HepG2 (cell line): ENCODE measurements around the gene RAD21L1. TPM values are rescaled to one million over a fixed set of nuclear protein-coding genes. Genes with fewer than 3 reads are reported as not detected.

Experiments
- ATAC-seq: fragments of 200-7000 bp; cut with Tn5 transposase; 3 replicates; pipeline ENCODE4 v1.9.1; 2020; ENCODE audit warnings: mild to moderate bottlenecking, moderate library complexity
- BruUV-seq: library from RNA; stranded (reverse); fragments of 400-500 nt; replicated peaks from 2 replicates; lab custom pipeline; 2021; lab: Mats Ljungman, UMichigan
- CTCF ChIA-PET: fragments of 300-600 bp; formaldehyde crosslinking; extraction: SDS; loops from one replicate; lab custom pipeline; 2021; ENCODE audit warnings: low total read pairs, inconsistent platforms, low intra/inter-chr PET ratio; lab: Yijun Ruan, JAX
- POLR2A ChIA-PET: fragments of 350-600 bp; sonication (Branson Sonifier 250); formaldehyde crosslinking; loops from one replicate; lab custom pipeline; 2020; ENCODE audit warnings: antibody characterized with exemption, inconsistent platforms; lab: Yijun Ruan, JAX
- DNase-seq: peaks from one replicate; pipeline ENCODE4 v3.0.0-alpha.2; 2015; ENCODE audit warnings: low spot score
- FAIRE-seq: peaks from 3 replicates; lab custom pipeline; 2011; peaks lifted over from hg19 to GRCh38; lab: Jason Lieb, UNC
- H2AFZ ChIP-seq: one replicate; pipeline ENCODE4 v1.6.1; 2011; ENCODE audit warnings: low read length, inconsistent platforms
- H3K27ac ChIP-seq: fragments of 300-600 bp; 3 replicates; pipeline ENCODE4 v1.8.0; 2011; ENCODE audit warnings: mixed run types, mild to moderate bottlenecking, mixed read lengths, low read length, inconsistent platforms; ENCODE audit not compliant: insufficient read depth; ENCODE audit errors: extremely low read length
- H3K27me3 ChIP-seq, 2 experiments: fragments of 200-600 bp in 1 of 2; 2 replicates in 1 of 2; 3 replicates in 1 of 2; pipeline versions ENCODE4 v1.6.0 to v1.8.0; 2011; ENCODE audit warnings: low read length in 2 of 2, mild to moderate bottlenecking in 2 of 2, moderate library complexity in 2 of 2, inconsistent platforms in 1 of 2; ENCODE audit not compliant: insufficient read depth in 2 of 2, control insufficient read depth in 1 of 2
- H3K36me3 ChIP-seq, 2 experiments: fragments of 200-600 bp in 1 of 2; replicated peaks in 1 of 2; 2 replicates in 1 of 2; 3 replicates in 1 of 2; pipeline versions ENCODE4 v1.5.1 to v1.8.0; 2011; ENCODE audit warnings: low read length in 2 of 2, inconsistent platforms in 1 of 2; ENCODE audit not compliant: insufficient read depth in 2 of 2, control insufficient read depth in 1 of 2
- H3K4me1 ChIP-seq: 2 replicates; pipeline ENCODE4 v1.5.1; 2012; ENCODE audit warnings: low read length, inconsistent platforms; ENCODE audit not compliant: insufficient read depth
- H3K4me2 ChIP-seq: 2 replicates; pipeline ENCODE4 v1.6.0; 2011; ENCODE audit warnings: low read depth, low read length, inconsistent platforms
- H3K4me3 ChIP-seq, 3 experiments: fragments of 200-600 bp in 1 of 3; sonication (generic), shearing (Covaris generic) in 1 of 3; replicated peaks in 1 of 3; 2 replicates each; pipeline ENCODE4 v1.5.1; 2011 to 2016; ENCODE audit warnings: low read length in 3 of 3, inconsistent platforms in 2 of 3, low read depth in 2 of 3, mild to moderate bottlenecking in 2 of 3, control low read depth in 1 of 3, mixed read lengths in 1 of 3; ENCODE audit not compliant: insufficient read depth in 1 of 3
- H3K79me2 ChIP-seq: one replicate; pipeline ENCODE4 v1.6.1; 2011; ENCODE audit warnings: low read length, inconsistent platforms; ENCODE audit not compliant: insufficient read depth
- H3K9ac ChIP-seq: 2 replicates; pipeline ENCODE4 v1.6.0; 2011; ENCODE audit warnings: mild to moderate bottlenecking, low read depth, low read length, inconsistent platforms; ENCODE audit not compliant: insufficient read depth
- H3K9me3 ChIP-seq: 2 replicates; pipeline ENCODE4 v1.5.1; 2012; ENCODE audit warnings: mild to moderate bottlenecking, low read length
- H4K20me1 ChIP-seq: 2 replicates; pipeline ENCODE4 v1.6.0; 2011; ENCODE audit warnings: inconsistent platforms, mild to moderate bottlenecking, low read length, moderate library complexity; ENCODE audit not compliant: insufficient read depth
- ATF7 ChIP-seq, 2 experiments: fragments of 450-650 bp in 1 of 2; sonication (generic) in 1 of 2; formaldehyde crosslinking in 1 of 2; IDR thresholded peaks; 2 replicates each; pipeline versions ENCODE4 v1.4.0 to v1.6.1; 2016 to 2020; ENCODE audit warnings: antibody characterized with exemption in 1 of 2, mild to moderate bottlenecking in 1 of 2, missing genetic modification reagents in 1 of 2
- ERF ChIP-seq: IDR thresholded peaks from 2 replicates; pipeline ENCODE4 v1.6.1; 2018; ENCODE audit warnings: missing biosample characterization, missing genetic modification reagents
- ETV5 ChIP-seq: IDR thresholded peaks from 2 replicates; pipeline ENCODE4 v1.6.1; 2018; ENCODE audit warnings: missing biosample characterization, missing genetic modification reagents, inconsistent platforms, borderline replicate concordance
- FOXC1 ChIP-seq: sonication (generic); formaldehyde crosslinking; IDR thresholded peaks from 2 replicates; pipeline ENCODE4 v1.8.0; 2022; ENCODE audit warnings: mild to moderate bottlenecking, missing genetic modification reagents, borderline replicate concordance
- GABPA ChIP-seq, 2 experiments: IDR thresholded peaks; 2 replicates each; pipeline ENCODE4 v1.6.1; 2011 to 2016; ENCODE audit warnings: low read depth in 2 of 2, low read length in 1 of 2, missing biosample characterization in 1 of 2, missing genetic modification characterization in 1 of 2
- NR2F1 ChIP-seq, 2 experiments: fragments of 450-650 bp in 1 of 2; formaldehyde crosslinking in 1 of 2; IDR thresholded peaks; 2 replicates each; pipeline versions ENCODE4 v1.5.0 to v1.6.1; 2016 to 2020; ENCODE audit warnings: mild to moderate bottlenecking in 1 of 2, missing compliant biosample characterization in 1 of 2, missing genetic modification reagents in 1 of 2, moderate library complexity in 1 of 2
- ZFY ChIP-seq: sonication (generic); formaldehyde crosslinking; IDR thresholded peaks from 2 replicates; pipeline ENCODE4 v1.4.0; 2020; ENCODE audit warnings: missing genetic modification reagents
- ZNF274 ChIP-seq: sonication (generic); formaldehyde crosslinking; IDR thresholded peaks from 2 replicates; pipeline ENCODE4 v1.5.1; 2020; ENCODE audit warnings: mild to moderate bottlenecking, missing genetic modification reagents
- ZNF431 ChIP-seq: sonication (generic); formaldehyde crosslinking; IDR thresholded peaks from 2 replicates; pipeline ENCODE4 v1.9.0; 2022; ENCODE audit warnings: missing genetic modification reagents, low read depth, mild to moderate bottlenecking, borderline replicate concordance
- ZNF451 ChIP-seq: sonication (generic); formaldehyde crosslinking; IDR thresholded peaks from 2 replicates; pipeline ENCODE4 v1.5.0; 2020; ENCODE audit warnings: mild to moderate bottlenecking, missing genetic modification reagents
- WGBS: methylation state at CpG from one replicate; pipeline ENCODE4 v1.1.6; 2017; ENCODE audit warnings: low lambda C conversion rate; 5-methylcytosine and 5-hydroxymethylcytosine counted together
- in situ Hi-C: cut with HindIII; loops from 2 replicates; pipeline ENCODE4 v1.10.0; 2017; ENCODE audit warnings: low pct_unique_long_range_greater_than_20kb; ENCODE audit not compliant: extremely low pct_ligation_motif_present
- intact Hi-C: fragments of 100-400 bp; cut with micrococcal nuclease; formaldehyde crosslinking; loops from one replicate; pipeline ENCODE4 v1.10.0; 2022; ENCODE audit not compliant: unreplicated experiment
- polyA plus RNA-seq, 8 experiments: library from polyadenylated mRNA; depleted of rRNA in 3 of 8; stranded (reverse) in 7 of 8; unstranded in 1 of 8; fragments of >200 nt; fragmentation: Illumina TruSeq in 4 of 8; extraction: Trizol in 4 of 8; gene quantifications; 2 replicates each; pipeline versions ENCODE4 v1.2.1 to v1.2.3, GENCODE V29; 2011 to 2016; ENCODE audit warnings: low read depth in 4 of 8, missing spikeins in 1 of 8, mixed read lengths in 1 of 8; ENCODE audit not compliant: insufficient read depth in 1 of 8
- total RNA-seq, 5 experiments: library from RNA; depleted of rRNA; stranded (reverse); fragments of >200 nt; fragmentation: Illumina TruSeq; extraction: Trizol; gene quantifications; 2 replicates each; pipeline ENCODE4 v1.2.3, GENCODE V29; 2016; ENCODE audit warnings: low read depth in 1 of 5
- TF ChIP-seq, protein P1 (sequence below): IDR thresholded peaks from 2 replicates; pipeline ENCODE4 v1.6.1; 2012; ENCODE audit warnings: low read depth, low read length, improper control_type of control experiment
- TF ChIP-seq, protein P2 (sequence below): sonication (generic); formaldehyde crosslinking; IDR thresholded peaks from 2 replicates; pipeline ENCODE4 v1.4.0; 2020; ENCODE audit warnings: missing genetic modification reagents
- TF ChIP-seq, protein P3 (sequence below): sonication (generic); formaldehyde crosslinking; IDR thresholded peaks from 2 replicates; pipeline ENCODE4 v1.5.1; 2020; ENCODE audit warnings: mild to moderate bottlenecking, missing genetic modification reagents, moderate library complexity

The RAD21L1 gene
- total and polyA plus RNA-seq, 2 of the 13 experiments (the other 11 are each of a cell fraction or from before 2014, with no cell fraction given) = not detected

DNA sequence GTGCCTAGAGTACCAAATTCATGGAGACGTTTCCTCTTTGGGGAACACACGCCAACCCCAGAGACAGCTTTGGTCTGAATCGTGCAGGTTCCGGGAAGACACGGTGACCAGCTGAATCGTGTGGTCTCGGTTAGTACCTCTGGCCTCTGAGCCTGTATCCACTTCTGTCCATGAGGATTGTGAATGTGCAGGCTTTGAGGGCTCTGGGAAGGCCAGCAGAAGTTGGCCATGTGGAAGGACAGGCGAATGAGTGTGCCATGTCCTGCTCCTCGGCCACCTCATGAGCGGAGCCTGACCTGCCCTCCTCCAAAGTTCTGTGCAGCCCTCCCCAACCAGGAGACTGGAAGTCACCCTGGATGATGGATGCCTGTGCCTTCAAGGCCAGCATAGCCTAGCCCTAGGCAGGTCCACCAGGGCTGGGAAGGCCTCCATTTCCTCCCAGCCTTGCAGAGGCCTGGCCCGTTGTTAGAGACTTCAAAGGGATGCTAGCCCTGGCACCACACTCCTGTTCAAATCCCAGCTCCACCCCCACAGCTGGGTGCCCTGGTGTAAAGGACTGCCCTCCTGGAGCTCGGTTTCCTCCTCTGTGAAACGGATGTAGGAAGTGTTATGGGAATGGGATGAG is 39.4 kb upstream of the RAD21L1 start:
- ChIA-PET POLR2A (interaction anchor here (1.6 kb wide), 1 partner anchor 139 kb away, joined by 6 read pairs; no protein-coding TSS in a partner anchor), CTCF (interaction anchor here (1.6 to 2.7 kb wide), 3 partner anchors 26 to 371 kb away, joined by 4 to 12 read pairs (median 5); no protein-coding TSS in a partner anchor)
- peak overlapping the region; percentile 54 for H2AFZ ChIP-seq
- ATAC-seq = peak; percentile 30
- H3K27ac ChIP-seq = peak overlapping the region; percentile 68
- no peaks in the 10 kb centered on the region for H4K20me1 ChIP-seq
- peak overlapping the region; percentile 94 for H3K4me2 ChIP-seq
- peak; percentile 45 for DNase-seq
- FAIRE-seq = no peak
- intact Hi-C loops (loop anchor here (2.0 to 10.0 kb wide), 3 partner anchors 68 to 372 kb away; partner anchors contain the start of gene PSMF1), in situ Hi-C loops (loop anchor here (5.0 to 10.0 kb wide), 3 partner anchors 69 to 372 kb away; partner anchors contain the start of gene PSMF1)
- peak overlapping the region; percentile 69 for H3K9ac ChIP-seq
- BruUV-seq = no TSS peak
- no peaks in the 10 kb centered on the region for H3K79me2 ChIP-seq
- no peaks in the 10 kb centered on the region for H3K9me3 ChIP-seq
- WGBS = 10% methylated on average over 13 of the region's 13 CpGs
- H3K36me3 ChIP-seq = no peaks in the 10 kb centered on the region
- H3K27me3 ChIP-seq = no peaks in the 10 kb centered on the region; a peak in 1 of 5 replicates
- peaks cover 60% of the 10 kb centered on the region for H3K4me1 ChIP-seq
- H3K4me3 ChIP-seq = peak overlapping the region; percentile 56 to 75 (median 69)
- no peak for TF ChIP-seq ATF7 (IDR thresholded peaks at IDR 0.05)
- peak; percentile 47; the same call in 1 of the 2 replicates for TF ChIP-seq ATF7 (CRISPR knock-in tag; IDR thresholded peaks at IDR 0.05)
- 0 out of 4 replicates have a peak, but pooled peaks of 1 of the 2 experiments have one; percentile 13 for TF ChIP-seq NR2F1 (CRISPR knock-in tag; IDR thresholded peaks at IDR 0.05)
- TF ChIP-seq ERF = 0 out of 2 replicates have a peak, but pooled peaks have one; percentile 7
- TF ChIP-seq, protein P1, sequence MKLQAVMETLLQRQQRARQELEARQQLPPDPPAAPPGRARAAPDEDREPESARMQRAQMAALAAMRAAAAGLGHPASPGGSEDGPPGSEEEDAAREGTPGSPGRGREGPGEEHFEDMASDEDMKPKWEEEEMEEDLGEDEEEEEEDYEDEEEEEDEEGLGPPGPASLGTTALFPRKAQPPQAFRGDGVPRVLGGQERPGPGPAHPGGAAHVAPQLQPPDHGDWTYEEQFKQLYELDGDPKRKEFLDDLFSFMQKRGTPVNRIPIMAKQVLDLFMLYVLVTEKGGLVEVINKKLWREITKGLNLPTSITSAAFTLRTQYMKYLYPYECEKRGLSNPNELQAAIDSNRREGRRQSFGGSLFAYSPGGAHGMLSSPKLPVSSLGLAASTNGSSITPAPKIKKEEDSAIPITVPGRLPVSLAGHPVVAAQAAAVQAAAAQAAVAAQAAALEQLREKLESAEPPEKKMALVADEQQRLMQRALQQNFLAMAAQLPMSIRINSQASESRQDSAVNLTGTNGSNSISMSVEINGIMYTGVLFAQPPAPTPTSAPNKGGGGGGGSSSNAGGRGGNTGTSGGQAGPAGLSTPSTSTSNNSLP = no peak
- TF ChIP-seq, protein P2, sequence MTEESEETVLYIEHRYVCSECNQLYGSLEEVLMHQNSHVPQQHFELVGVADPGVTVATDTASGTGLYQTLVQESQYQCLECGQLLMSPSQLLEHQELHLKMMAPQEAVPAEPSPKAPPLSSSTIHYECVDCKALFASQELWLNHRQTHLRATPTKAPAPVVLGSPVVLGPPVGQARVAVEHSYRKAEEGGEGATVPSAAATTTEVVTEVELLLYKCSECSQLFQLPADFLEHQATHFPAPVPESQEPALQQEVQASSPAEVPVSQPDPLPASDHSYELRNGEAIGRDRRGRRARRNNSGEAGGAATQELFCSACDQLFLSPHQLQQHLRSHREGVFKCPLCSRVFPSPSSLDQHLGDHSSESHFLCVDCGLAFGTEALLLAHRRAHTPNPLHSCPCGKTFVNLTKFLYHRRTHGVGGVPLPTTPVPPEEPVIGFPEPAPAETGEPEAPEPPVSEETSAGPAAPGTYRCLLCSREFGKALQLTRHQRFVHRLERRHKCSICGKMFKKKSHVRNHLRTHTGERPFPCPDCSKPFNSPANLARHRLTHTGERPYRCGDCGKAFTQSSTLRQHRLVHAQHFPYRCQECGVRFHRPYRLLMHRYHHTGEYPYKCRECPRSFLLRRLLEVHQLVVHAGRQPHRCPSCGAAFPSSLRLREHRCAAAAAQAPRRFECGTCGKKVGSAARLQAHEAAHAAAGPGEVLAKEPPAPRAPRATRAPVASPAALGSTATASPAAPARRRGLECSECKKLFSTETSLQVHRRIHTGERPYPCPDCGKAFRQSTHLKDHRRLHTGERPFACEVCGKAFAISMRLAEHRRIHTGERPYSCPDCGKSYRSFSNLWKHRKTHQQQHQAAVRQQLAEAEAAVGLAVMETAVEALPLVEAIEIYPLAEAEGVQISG (CRISPR knock-in tag) = peak; percentile 24; the same call in 1 of the 2 replicates
- TF ChIP-seq FOXC1 (CRISPR knock-in tag) = 0 out of 2 replicates have a peak, but pooled peaks have one; percentile 42
- TF ChIP-seq ZNF451 (CRISPR knock-in tag) = peak; percentile 67; the same call in 1 of the 2 replicates
- TF ChIP-seq ZFY = peak; percentile 25; the same call in 1 of the 2 replicates
- TF ChIP-seq, protein P3, sequence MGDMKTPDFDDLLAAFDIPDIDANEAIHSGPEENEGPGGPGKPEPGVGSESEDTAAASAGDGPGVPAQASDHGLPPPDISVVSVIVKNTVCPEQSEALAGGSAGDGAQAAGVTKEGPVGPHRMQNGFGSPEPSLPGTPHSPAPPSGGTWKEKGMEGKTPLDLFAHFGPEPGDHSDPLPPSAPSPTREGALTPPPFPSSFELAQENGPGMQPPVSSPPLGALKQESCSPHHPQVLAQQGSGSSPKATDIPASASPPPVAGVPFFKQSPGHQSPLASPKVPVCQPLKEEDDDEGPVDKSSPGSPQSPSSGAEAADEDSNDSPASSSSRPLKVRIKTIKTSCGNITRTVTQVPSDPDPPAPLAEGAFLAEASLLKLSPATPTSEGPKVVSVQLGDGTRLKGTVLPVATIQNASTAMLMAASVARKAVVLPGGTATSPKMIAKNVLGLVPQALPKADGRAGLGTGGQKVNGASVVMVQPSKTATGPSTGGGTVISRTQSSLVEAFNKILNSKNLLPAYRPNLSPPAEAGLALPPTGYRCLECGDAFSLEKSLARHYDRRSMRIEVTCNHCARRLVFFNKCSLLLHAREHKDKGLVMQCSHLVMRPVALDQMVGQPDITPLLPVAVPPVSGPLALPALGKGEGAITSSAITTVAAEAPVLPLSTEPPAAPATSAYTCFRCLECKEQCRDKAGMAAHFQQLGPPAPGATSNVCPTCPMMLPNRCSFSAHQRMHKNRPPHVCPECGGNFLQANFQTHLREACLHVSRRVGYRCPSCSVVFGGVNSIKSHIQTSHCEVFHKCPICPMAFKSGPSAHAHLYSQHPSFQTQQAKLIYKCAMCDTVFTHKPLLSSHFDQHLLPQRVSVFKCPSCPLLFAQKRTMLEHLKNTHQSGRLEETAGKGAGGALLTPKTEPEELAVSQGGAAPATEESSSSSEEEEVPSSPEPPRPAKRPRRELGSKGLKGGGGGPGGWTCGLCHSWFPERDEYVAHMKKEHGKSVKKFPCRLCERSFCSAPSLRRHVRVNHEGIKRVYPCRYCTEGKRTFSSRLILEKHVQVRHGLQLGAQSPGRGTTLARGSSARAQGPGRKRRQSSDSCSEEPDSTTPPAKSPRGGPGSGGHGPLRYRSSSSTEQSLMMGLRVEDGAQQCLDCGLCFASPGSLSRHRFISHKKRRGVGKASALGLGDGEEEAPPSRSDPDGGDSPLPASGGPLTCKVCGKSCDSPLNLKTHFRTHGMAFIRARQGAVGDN (CRISPR knock-in tag) = peak; percentile 84
- TF ChIP-seq ZNF274 = 0 out of 2 replicates have a peak, but pooled peaks have one; percentile 6
- no peak for TF ChIP-seq GABPA (IDR thresholded peaks at IDR 0.05; ENCODE audit: low read depth, low read length)
- TF ChIP-seq GABPA (CRISPR knock-in tag; IDR thresholded peaks at IDR 0.05; ENCODE audit: low read depth) = no peak
- TF ChIP-seq ZNF431 (CRISPR knock-in tag) = no peak
- TF ChIP-seq ETV5 (CRISPR knock-in tag) = peak; percentile 23; the same call in 1 of the 2 replicates
